Suprapubic skin (tissue), 4 donors: ENCODE results near the gene USP5. TPM values are rescaled to one million over a fixed set of nuclear protein-coding genes. Genes with fewer than 3 reads are reported as not detected.
A peak's percentile ranks its signal among the peaks of the same experiment; 100 is the strongest.

ENCODE experiments used
- DNase-seq, 2 donors: peaks; one replicate each; pipeline ENCODE4 v3.0.0-alpha.2; 2019; ENCODE audit warnings: low spot score in 2 of 2
- H3K27ac ChIP-seq: fragments of 200-600 bp; sonication (generic); one replicate; pipeline ENCODE4 v1.5.1; 2019
- H3K27me3 ChIP-seq: fragments of 200-600 bp; sonication (generic); one replicate; pipeline ENCODE4 v1.5.1; 2019
- H3K36me3 ChIP-seq: fragments of 200-600 bp; sonication (generic); one replicate; pipeline ENCODE4 v1.5.1; 2019
- H3K4me1 ChIP-seq: fragments of 200-600 bp; sonication (generic); one replicate; pipeline ENCODE4 v1.5.1; 2019
- H3K4me3 ChIP-seq: fragments of 200-600 bp; sonication (generic); one replicate; pipeline ENCODE4 v1.5.1; 2019; ENCODE audit warnings: mild to moderate bottlenecking
- H3K9me3 ChIP-seq: fragments of 200-600 bp; sonication (generic); one replicate; pipeline ENCODE4 v1.5.1; 2019
- EP300 ChIP-seq: sonication (generic); formaldehyde crosslinking; IDR thresholded peaks from one replicate; pipeline ENCODE4 v1.6.1; 2017; ENCODE audit warnings: antibody characterized with exemption
- POLR2A ChIP-seq, 2 donors: fragments of 450-650 bp; IDR thresholded peaks; one replicate each; pipeline ENCODE4 v1.6.1; 2017; ENCODE audit warnings: antibody characterized with exemption in 2 of 2, mild to moderate bottlenecking in 2 of 2, moderate library complexity in 2 of 2
- POLR2AphosphoS5 ChIP-seq, 3 donors: sonication (generic); formaldehyde crosslinking; IDR thresholded peaks; one replicate each; pipeline ENCODE4 v1.6.1; 2017; ENCODE audit warnings: antibody characterized with exemption in 3 of 3
- WGBS: methylation state at CpG from one replicate; pipeline ENCODE4 v1.1.5; 2018; 5-methylcytosine and 5-hydroxymethylcytosine counted together
- total RNA-seq, 4 donors: library from RNA; depleted of rRNA; stranded (reverse); fragments of >200 nt; gene quantifications; one replicate each; pipeline ENCODE4 v1.1.0, GENCODE V29; 2016
- TF ChIP-seq, protein P1 (sequence below), 2 donors: fragments of 200-600 bp in 1 of 2; fragments of 450-650 bp in 1 of 2; sonication (generic) in 1 of 2; IDR thresholded peaks; one replicate each; pipeline ENCODE4 v1.5.1; 2016 to 2019; ENCODE audit warnings: antibody characterized with exemption in 2 of 2, mild to moderate bottlenecking in 1 of 2, moderate library complexity in 1 of 2

USP5 gene
- total RNA-seq, 4 donors from 2014 or later = 54.7 to 71.8 (median 68.9) TPM

DNA sequence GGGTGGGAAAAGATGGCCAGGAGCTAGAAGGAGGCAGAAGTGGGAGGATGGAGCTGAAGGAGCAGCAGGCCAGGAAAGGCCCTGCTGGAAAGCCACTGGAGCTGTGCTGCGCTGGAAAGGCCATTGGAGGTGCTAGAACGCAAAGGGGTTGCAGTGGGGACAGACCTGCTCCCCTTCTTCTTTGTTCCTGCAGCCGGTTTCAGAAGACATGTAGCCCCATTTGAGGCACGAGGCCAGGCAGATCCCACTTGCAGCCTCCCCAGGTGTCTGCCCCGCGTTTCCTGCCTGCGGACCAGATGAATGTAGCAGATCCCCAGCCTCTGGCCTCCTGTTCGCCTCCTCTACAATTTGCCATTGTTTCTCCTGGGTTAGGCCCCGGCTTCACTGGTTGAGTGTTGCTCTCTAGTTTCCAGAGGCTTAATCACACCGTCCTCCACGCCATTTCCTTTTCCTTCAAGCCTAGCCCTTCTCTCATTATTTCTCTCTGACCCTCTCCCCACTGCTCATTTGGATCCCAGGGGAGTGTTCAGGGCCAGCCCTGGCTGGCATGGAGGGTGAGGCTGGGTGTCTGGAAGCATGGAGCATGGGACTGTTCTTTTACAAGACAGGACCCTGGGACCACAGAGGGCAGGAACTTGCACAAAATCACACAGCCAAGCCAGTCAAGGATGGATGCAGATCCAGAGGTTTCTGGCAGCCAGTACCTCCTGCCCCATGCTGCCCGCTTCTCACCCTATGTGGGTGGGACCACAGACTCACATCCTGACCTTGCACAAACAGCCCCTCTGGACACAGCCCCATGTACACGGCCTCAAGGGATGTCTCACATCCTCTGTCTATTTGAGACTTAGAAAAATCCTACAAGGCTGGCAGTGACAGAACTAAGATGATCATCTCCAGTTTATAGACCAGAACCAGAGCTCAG lies 32.6 kb upstream of the USP5 start:
- Histone ChIP-seq H3K27ac (no peak overlapping the region), H3K27me3 (peaks cover 29% of the 10 kb centered on the region), H3K36me3 (no peaks in the 10 kb centered on the region), H3K4me3 (no peak overlapping the region), H3K9me3 (no peaks in the 10 kb centered on the region), H3K4me1 (peaks cover 15% of the 10 kb centered on the region)
- WGBS = 85% methylated on average over 13 of the region's 13 CpGs
- DNase-seq = no peak
- no peak for TF ChIP-seq EP300
- no peak for TF ChIP-seq POLR2A (IDR thresholded peaks at IDR 0.05)
- TF ChIP-seq POLR2AphosphoS5 (IDR thresholded peaks at IDR 0.05) = no peak
- TF ChIP-seq, protein P1, sequence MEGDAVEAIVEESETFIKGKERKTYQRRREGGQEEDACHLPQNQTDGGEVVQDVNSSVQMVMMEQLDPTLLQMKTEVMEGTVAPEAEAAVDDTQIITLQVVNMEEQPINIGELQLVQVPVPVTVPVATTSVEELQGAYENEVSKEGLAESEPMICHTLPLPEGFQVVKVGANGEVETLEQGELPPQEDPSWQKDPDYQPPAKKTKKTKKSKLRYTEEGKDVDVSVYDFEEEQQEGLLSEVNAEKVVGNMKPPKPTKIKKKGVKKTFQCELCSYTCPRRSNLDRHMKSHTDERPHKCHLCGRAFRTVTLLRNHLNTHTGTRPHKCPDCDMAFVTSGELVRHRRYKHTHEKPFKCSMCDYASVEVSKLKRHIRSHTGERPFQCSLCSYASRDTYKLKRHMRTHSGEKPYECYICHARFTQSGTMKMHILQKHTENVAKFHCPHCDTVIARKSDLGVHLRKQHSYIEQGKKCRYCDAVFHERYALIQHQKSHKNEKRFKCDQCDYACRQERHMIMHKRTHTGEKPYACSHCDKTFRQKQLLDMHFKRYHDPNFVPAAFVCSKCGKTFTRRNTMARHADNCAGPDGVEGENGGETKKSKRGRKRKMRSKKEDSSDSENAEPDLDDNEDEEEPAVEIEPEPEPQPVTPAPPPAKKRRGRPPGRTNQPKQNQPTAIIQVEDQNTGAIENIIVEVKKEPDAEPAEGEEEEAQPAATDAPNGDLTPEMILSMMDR (IDR thresholded peaks at IDR 0.05) = no peak

DNA sequence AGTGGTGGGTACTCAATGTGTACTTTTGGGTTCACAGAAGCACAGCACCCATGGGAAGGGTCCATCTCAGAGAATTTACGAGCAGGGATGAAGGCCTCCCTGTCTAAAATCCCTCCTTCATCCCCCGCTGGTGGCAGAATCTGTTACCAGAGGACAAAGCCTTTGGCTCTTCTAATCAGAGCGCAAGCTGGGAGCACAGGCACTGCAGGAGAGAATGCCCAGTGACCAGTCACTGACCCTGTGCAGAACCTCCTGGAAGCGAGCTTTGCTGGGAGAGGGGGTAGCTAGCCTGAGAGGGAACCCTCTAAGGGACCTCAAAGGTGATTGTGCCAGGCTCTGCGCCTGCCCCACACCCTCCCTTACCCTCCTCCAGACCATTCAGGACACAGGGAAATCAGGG lies 31.8 kb upstream of the USP5 start:
- Histone ChIP-seq H3K27ac (no peak overlapping the region), H3K27me3 (peaks cover 32% of the 10 kb centered on the region), H3K36me3 (no peaks in the 10 kb centered on the region), H3K9me3 (no peaks in the 10 kb centered on the region), H3K4me3 (no peak overlapping the region), H3K4me1 (peaks cover 18% of the 10 kb centered on the region)
- no peak for DNase-seq
- TF ChIP-seq, protein P1 (IDR thresholded peaks at IDR 0.05) = no peak
- TF ChIP-seq POLR2A (IDR thresholded peaks at IDR 0.05) (no peak), EP300 (no peak), POLR2AphosphoS5 (IDR thresholded peaks at IDR 0.05) (no peak)
- WGBS = 65% methylated on average over 4 of the region's 5 CpGs

DNA sequence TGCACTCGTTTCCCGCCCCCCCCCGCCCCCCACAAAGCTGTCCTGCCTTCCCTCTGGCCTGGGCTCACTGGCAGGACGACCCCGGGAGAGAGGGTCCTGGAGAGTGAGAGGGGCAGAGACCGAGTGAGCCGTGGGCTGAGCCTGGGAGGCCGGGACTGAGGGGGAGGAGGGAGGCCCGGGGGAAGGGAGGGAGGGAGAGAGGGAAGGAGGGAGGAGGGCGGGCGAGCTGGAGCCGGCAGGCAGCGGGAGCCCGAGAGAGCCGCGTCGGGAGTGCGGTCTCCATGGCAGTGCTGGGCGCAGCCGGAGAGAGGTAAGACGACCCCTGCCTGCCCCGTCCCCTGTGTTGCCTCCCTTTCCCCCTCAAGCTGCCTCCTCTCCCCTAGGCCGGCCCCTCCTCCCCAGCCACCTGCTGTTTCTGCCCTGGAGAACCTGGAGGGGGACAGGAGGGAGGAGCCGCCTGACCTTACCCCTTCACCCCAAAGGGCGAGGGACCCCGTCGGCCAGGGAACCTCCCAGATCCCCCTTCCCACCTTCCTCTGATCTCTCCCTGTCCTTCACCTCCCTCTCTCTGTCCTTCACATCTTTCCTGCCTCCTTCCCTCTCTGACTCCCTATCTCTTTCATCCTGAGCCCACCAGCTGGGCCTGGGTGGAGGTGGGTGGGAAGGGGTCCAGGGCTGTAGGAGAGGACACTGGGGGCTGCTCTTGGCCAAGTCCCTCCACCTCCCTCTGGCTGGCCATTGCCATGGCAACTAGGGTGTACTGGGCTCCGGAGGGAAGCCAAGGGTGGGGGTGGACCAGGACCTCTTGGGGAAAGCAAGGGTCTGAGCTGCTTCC lies 30.1 kb upstream of the USP5 start, which contains the start of gene GPR162:
GPR162 (plus strand) TSS at position 231 of the 835 bp plus-strand sequence. CDS start 2,078 bp downstream, outside the sequence.
- no peaks in the 10 kb centered on the region for H3K9me3 ChIP-seq
- WGBS = 3% methylated on average over 17 of the region's 28 CpGs
- peak in 1 of 2 donors; percentile 74 for DNase-seq
- peak within 1 kb of the TSS; percentile 48 for H3K4me3 ChIP-seq
- no peaks in the 10 kb centered on the region for H3K36me3 ChIP-seq
- peaks cover 42% of the 10 kb centered on the region for H3K27me3 ChIP-seq
- H3K4me1 ChIP-seq = peaks cover 25% of the 10 kb centered on the region
- no peak within 1 kb of the TSS for H3K27ac ChIP-seq
- TF ChIP-seq POLR2A (IDR thresholded peaks at IDR 0.05) = no peak
- TF ChIP-seq, protein P1 (IDR thresholded peaks at IDR 0.05) = no peak
- no peak for TF ChIP-seq EP300
- no peak for TF ChIP-seq POLR2AphosphoS5 (IDR thresholded peaks at IDR 0.05)

DNA sequence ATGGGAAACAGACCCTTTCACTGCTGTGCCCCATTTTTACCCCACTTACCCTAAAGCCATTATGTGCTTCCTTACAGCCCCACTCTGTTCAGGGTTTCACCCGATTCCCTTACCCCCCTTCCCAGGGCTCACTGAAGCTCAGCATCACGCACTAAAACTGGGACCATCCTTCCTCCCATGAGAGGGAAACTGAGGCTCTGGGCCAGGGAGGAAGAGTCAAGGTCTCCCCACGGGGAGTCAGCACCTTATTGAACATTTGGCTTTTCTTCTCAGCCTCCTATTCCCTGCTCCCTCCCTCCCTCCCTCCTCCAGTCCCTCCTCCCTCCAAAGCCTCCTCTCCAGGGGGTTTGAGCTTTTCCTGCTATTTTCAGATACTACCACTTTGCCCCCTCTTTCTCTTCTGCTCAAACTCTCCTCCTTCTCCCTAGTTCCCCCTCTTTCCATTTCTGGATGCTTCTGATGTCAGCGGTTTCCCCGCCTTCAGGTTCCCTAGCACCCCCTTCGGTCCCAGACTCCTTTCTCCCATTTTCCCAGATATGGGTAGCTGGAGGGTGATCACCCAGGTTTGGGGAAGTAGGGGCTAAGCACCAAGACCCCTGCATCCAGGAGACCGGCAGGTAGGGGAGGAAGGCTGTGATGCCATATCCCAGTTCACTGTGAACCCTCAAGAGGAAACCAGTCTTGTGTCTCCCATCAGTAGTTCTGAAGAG lies 29.4 kb upstream of the USP5 start:
- no peaks in the 10 kb centered on the region for H3K9me3 ChIP-seq
- TF ChIP-seq EP300 = no peak
- TF ChIP-seq, protein P1 (IDR thresholded peaks at IDR 0.05) = no peak
- no peak for TF ChIP-seq POLR2A (IDR thresholded peaks at IDR 0.05)
- peaks cover 42% of the 10 kb centered on the region for H3K27me3 ChIP-seq
- no peaks in the 10 kb centered on the region for H3K36me3 ChIP-seq
- DNase-seq = no peak
- peaks cover 33% of the 10 kb centered on the region for H3K4me1 ChIP-seq
- H3K4me3 ChIP-seq = no peak overlapping the region
- 58% methylated on average over 7 of the region's 7 CpGs for WGBS
- no peak overlapping the region for H3K27ac ChIP-seq
